OCI-LY1 (cell line): ENCODE data around the gene SPOP.

ENCODE experiments used
- H2AFZ ChIP-seq: fragments of 200-600 bp; sonication (generic), shearing (Covaris generic); 2 replicates; pipeline ENCODE4 v1.6.0; 2014; ENCODE audit warnings: antibody characterized with exemption, mild to moderate bottlenecking, low read length
- H3F3A ChIP-seq: fragments of 200-600 bp; sonication (generic), shearing (Covaris generic); 2 replicates; pipeline ENCODE4 v1.6.0; 2014; ENCODE audit warnings: mild to moderate bottlenecking, antibody characterized with exemption, low read length, moderate library complexity; ENCODE audit not compliant: insufficient read depth
- H3K27ac ChIP-seq: fragments of 200-600 bp; sonication (generic); 2 replicates; pipeline ENCODE4 v1.5.1; 2014; ENCODE audit warnings: low read length, mixed run types, mild to moderate bottlenecking, low read depth; ENCODE audit not compliant: poor library complexity, severe bottlenecking
- H3K27me3 ChIP-seq: fragments of 200-600 bp; sonication (generic); 2 replicates; pipeline ENCODE4 v1.6.0; 2014; ENCODE audit warnings: antibody characterized with exemption, mild to moderate bottlenecking, low read length, moderate library complexity; ENCODE audit not compliant: insufficient read depth
- H3K36me3 ChIP-seq: fragments of 200-600 bp; sonication (generic); 2 replicates; pipeline ENCODE4 v1.6.1; 2014; ENCODE audit warnings: mild to moderate bottlenecking, antibody characterized with exemption, low read length, moderate library complexity, mixed read lengths; ENCODE audit not compliant: insufficient read depth
- H3K4me1 ChIP-seq: fragments of 200-600 bp; sonication (generic); 2 replicates; pipeline ENCODE4 v1.5.1; 2014; ENCODE audit warnings: mild to moderate bottlenecking, low read length, moderate library complexity; ENCODE audit not compliant: insufficient read depth, severe bottlenecking
- H3K4me2 ChIP-seq: fragments of 200-600 bp; sonication (generic), shearing (Covaris generic); 2 replicates; pipeline ENCODE4 v1.6.1; 2014; ENCODE audit warnings: low read length
- H3K4me3 ChIP-seq: fragments of 200-600 bp; sonication (generic); 2 replicates; pipeline ENCODE4 v1.5.1; 2014; ENCODE audit warnings: low read length, low read depth, mild to moderate bottlenecking, mixed read lengths; ENCODE audit not compliant: poor library complexity, severe bottlenecking
- H3K79me2 ChIP-seq: fragments of 200-600 bp; shearing (Covaris generic); 2 replicates; pipeline ENCODE4 v1.6.1; 2016; ENCODE audit warnings: mixed run types, low read length, mixed read lengths; ENCODE audit not compliant: insufficient read depth
- H3K9ac ChIP-seq: fragments of 200-600 bp; sonication (generic), shearing (Covaris generic); 2 replicates; pipeline ENCODE4 v1.6.1; 2014; ENCODE audit warnings: mild to moderate bottlenecking, low read length, mixed read lengths
- H3K9me2 ChIP-seq: fragments of 200-600 bp; sonication (generic), shearing (Covaris generic); 2 replicates; pipeline ENCODE4 v1.6.1; 2014; ENCODE audit warnings: low read depth, mild to moderate bottlenecking, low read length, mixed read lengths
- H3K9me3 ChIP-seq: fragments of 200-600 bp; shearing (Covaris generic); 2 replicates; pipeline ENCODE4 v1.6.1; 2014; ENCODE audit warnings: low read length, mixed read lengths
- H4K20me1 ChIP-seq: fragments of 200-600 bp; sonication (generic), shearing (Covaris generic); 2 replicates; pipeline ENCODE4 v1.6.0; 2016; ENCODE audit warnings: mild to moderate bottlenecking, low read length; ENCODE audit not compliant: insufficient read depth
- CTCF ChIP-seq: fragments of 200-600 bp; sonication (generic), shearing (Covaris generic); IDR thresholded peaks from 2 replicates; pipeline ENCODE4 v1.5.1; 2017; ENCODE audit warnings: mild to moderate bottlenecking, antibody characterized with exemption, low read length, moderate library complexity, mixed read lengths
- EZH2 ChIP-seq: fragments of 200-600 bp; sonication (generic), shearing (Covaris generic); IDR thresholded peaks from 2 replicates; pipeline ENCODE4 v1.8.0; 2017; ENCODE audit warnings: borderline replicate concordance, mixed run types, mild to moderate bottlenecking, antibody characterized with exemption, low read length, moderate library complexity, mixed read lengths

SPOP gene

GRCh38 chr17:49549691-49550678, 127.9 kb downstream of the SPOP start:
- Histone ChIP-seq H3K9ac (no peak overlapping the region), H3K79me2 (no peaks in the 10 kb centered on the region), H3K9me3 (no peaks in the 10 kb centered on the region), H3F3A (no peaks in the 10 kb centered on the region), H3K27me3 (no peaks in the 10 kb centered on the region; the same call in 1 of the 2 replicates), H3K4me2 (no peak overlapping the region), H3K4me1 (no peaks in the 10 kb centered on the region), H4K20me1 (no peaks in the 10 kb centered on the region), H3K27ac (no peak overlapping the region), H3K4me3 (no peak overlapping the region), H3K36me3 (no peaks in the 10 kb centered on the region), H3K9me2 (no peaks in the 10 kb centered on the region), H2AFZ (no peak overlapping the region)
- TF ChIP-seq EZH2 = no peak
- TF ChIP-seq CTCF = no peak

- TF ChIP-seq CTCF = no peak
- TF ChIP-seq EZH2 = no peak
- Histone ChIP-seq H4K20me1 (no peaks in the 10 kb centered on the region), H2AFZ (no peak overlapping the region), H3K9me3 (no peaks in the 10 kb centered on the region), H3K9me2 (no peaks in the 10 kb centered on the region), H3K27ac (no peak overlapping the region), H3K9ac (no peak overlapping the region), H3K4me3 (no peak overlapping the region), H3K27me3 (peaks cover 5% of the 10 kb centered on the region; the same call in 1 of the 2 replicates), H3K79me2 (no peaks in the 10 kb centered on the region), H3K4me2 (no peak overlapping the region), H3K36me3 (no peaks in the 10 kb centered on the region), H3K4me1 (no peaks in the 10 kb centered on the region), H3F3A (no peaks in the 10 kb centered on the region)
Observed at GRCh38 chr17:49549311-49549605, 128.6 kb downstream of the SPOP start.
